NCI-H2196 (cell line): Measurements from ENCODE around the gene SSBP1.
A peak's percentile ranks its signal among the peaks of the same experiment; 100 is the strongest.
"Not testable (repeated sequence)": the region's sequence is repeated elsewhere in the genome, so short reads cannot be mapped to it uniquely, and the experiment has no call there.

Source experiments
- DNase-seq: peaks from one replicate; lab custom pipeline; 2025; ENCODE audit not compliant: unreplicated experiment; lab: John Stamatoyannopoulos, UW

The SSBP1 gene

DNA sequence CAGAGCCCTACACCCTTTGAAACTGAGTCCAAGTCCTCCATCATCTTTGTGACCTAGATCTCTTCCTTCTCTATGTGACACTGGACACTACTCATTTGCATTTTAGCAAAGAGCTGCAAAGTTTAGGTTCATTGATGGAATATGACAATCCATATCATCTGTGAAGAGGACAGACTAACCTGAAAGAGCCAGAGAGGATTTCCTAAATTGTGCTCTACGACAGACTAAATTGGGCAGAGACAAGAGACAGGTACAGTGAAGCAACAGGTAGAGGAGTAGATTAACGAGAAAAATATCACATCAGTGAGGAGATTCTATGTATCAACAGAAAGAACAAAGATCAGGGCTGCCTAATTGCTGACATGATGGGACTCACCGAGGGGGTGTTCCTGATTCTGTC, 25.6 kb downstream of the SSBP1 start, which contains the start of gene TAS2R3:
TAS2R3 (plus strand) TSS at position 301 of the 400 bp plus-strand sequence; CDS start at position 363, 62 bp downstream.
- DNase-seq, result no peak

DNA sequence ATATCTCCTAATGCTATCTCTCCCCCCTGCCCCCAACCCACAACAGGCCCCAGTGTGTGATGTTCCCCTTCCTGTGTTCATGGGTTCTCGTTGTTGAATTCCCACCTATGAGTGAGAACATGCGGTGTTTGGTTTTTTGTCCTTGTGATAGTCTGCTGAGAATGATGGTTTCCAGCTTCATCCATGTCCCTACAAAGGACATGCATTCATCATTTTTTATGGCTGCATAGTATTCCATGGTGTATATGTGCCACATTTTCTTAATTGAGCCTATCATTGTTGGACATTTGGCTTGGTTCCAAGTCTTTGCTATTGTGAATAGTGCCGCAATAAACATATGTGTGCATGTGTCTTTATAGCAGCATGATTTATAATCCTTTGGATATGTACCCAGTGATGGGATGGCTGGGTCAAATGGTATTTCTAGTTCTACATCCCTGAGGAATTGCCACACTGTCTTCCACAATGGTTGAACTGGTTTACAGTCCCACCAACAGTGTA, 32.0 kb downstream of the SSBP1 start:
- DNase-seq, result not testable (repeated sequence)

DNA sequence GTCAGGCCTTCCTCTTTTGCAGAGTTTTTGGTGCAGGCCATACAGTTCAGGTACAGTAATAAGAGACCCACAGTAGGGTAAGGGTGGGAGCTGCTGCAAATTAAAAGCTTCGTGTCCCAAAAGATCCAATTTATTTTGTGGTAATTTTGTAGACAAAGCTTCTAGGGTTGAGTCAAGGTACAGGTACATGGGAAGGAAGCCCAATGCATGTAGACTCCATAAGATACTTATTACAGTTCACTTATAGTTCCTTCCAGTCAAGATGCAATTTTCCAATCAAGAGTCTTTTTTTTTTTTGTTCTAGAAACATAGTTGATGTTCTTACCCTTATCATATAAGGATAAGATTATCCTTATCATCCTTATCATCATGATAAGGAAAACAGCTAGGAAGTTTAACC, 38.2 kb downstream of the SSBP1 start, which contains the start of gene TAS2R4:
TAS2R4 (plus strand) TSS at position 301 of the 400 bp plus-strand sequence. CDS start 1,815 bp downstream, outside the sequence.
- DNase-seq, result no peak

DNA sequence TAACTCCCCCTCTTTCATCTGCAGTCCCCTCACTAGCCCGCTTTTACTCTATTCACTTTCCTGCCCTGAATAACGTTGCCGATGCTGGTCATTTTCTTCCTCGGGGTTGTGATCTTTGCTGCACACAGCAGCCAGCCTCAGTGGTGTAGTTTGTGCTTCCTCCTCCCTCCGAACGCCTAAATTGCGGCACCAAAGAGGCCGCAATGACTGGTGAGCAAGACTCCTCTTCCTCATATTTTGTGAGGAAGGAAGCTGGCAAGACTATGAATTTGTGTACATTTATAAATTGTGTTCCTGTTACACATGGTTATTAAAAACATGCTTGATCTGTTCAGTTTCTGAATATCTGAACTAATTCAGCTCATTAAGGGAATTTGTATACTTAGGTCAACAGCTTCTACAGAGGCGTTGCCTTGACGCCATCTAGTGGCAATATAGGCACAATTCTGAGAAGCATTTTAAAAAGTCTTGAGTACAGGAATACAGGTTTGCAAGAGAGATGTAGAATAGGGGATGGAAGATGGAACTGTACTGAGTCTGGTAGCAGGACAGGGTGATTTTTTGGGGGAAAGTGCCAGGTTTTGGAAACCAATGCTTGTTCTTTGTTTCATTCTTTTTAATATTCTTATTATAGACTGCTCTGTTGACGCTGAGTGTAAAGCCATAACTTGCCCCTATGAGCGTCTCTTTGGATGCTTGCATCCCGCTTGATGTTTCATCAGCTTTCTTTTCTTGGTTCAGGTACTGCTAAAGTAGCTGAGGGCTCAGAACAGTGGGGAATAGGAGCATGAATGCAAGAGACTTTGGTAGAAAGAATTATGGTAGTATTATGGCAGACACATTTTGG, 47.8 kb downstream of the SSBP1 start:
- peak; percentile 70 for DNase-seq

DNA sequence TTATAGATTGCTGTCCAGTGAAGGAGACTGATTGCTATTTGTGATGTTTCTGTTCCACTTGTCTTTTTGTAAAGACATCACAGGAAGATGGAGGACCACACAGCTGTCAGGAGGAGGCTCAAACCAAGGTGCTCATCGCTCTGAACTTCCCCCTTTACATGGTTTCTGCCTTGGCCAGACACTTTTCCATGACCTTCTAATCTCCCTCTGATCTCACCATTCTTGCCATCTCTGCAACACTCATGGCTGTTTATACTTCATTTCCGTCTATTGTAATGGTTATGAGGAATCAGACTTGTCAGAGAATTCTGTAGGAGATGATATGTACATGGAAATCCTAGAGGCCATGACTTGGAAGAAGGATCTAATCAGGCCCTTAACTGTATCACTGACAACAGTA, 50.1 kb downstream of the SSBP1 start:
- no peak for DNase-seq

DNA sequence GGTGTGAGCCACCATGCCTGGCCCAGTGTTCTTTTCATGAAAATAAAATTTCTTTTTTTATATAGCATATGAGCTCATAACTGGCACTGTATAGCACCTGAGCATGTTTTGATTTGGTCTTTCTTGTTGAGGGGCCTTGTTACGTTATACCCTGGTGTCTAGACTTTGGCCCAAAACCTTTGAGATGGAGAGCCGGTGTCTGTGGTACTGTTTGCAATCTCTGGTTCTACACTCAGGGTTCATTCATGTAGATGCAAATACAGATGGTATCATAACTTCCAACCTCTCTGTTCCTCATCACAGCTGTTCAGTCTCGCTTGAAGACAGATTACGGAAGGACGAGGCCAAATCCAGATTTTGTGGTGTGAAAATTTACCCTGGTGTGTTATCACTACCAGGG, 51.8 kb downstream of the SSBP1 start, which contains the start of gene TAS2R5:
TAS2R5 (plus strand) TSS at position 301 of the 400 bp plus-strand sequence. CDS start 145 bp downstream, outside the sequence.
- no peak for DNase-seq

DNA sequence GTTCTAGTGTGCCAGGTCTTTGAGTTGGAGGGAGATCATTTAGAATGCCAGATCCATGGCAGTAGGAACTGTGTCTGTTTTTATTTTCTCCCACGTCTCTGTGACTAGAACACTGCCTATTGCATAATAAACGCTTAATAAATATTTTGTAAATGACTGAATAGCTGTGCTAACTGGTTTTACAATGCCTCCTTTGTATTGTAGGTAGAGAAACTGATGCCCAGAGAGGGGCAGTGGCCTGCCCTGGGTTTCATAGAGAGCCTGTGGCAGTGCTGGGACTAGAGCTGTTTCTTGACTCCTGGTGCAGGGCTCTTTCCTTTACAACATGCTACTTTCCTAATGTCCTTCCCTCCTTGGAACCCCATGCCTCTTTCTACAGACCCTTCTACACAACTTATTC, 54.4 kb downstream of the SSBP1 start:
- no peak for DNase-seq
